Lung (tissue), 12 donors: ENCODE results near the gene MARK3. TPM values are rescaled to one million over a fixed set of nuclear protein-coding genes. Genes with fewer than 3 reads are reported as not detected.

Experiments used
- ATAC-seq: fragments of 200-7000 bp; cut with Tn5 transposase; one replicate; pipeline ENCODE4 v1.9.1; 2020; ENCODE audit warnings: moderate number of reproducible peaks; ENCODE audit not compliant: insufficient read depth, low FRiP score
- DNase-seq, 3 donors: peaks; one replicate each; pipeline ENCODE4 v3.0.0-alpha.2; 2013 to 2017
- H3K27ac ChIP-seq, 2 donors: one replicate each; pipeline ENCODE4 v1.5.1; 2013; ENCODE audit warnings: mild to moderate bottlenecking in 2 of 2, moderate library complexity in 2 of 2, control low read depth in 1 of 2, inconsistent platforms in 1 of 2, low read depth in 1 of 2, low read length in 1 of 2
- H3K27me3 ChIP-seq, 3 donors: one replicate each; pipeline ENCODE4 v1.5.1; 2013; ENCODE audit warnings: low read length in 2 of 3; ENCODE audit not compliant: control insufficient read depth in 3 of 3, insufficient read depth in 3 of 3
- H3K36me3 ChIP-seq, 4 donors: one replicate each; pipeline ENCODE4 v1.5.1; 2013; ENCODE audit warnings: low read length in 4 of 4, mild to moderate bottlenecking in 1 of 4, moderate library complexity in 1 of 4; ENCODE audit not compliant: control insufficient read depth in 4 of 4, insufficient read depth in 4 of 4
- H3K4me1 ChIP-seq, 5 donors: one replicate each; pipeline ENCODE4 v1.5.1; 2013; ENCODE audit warnings: low read length in 5 of 5, mild to moderate bottlenecking in 2 of 5, moderate library complexity in 1 of 5; ENCODE audit not compliant: control insufficient read depth in 5 of 5, insufficient read depth in 5 of 5
- H3K4me3 ChIP-seq: one replicate; pipeline ENCODE4 v1.5.1; 2013; ENCODE audit warnings: mild to moderate bottlenecking, control low read depth, moderate library complexity
- H3K9ac ChIP-seq, 2 donors: one replicate each; pipeline ENCODE4 v1.5.1; 2013; ENCODE audit warnings: low read length in 2 of 2, control low read depth in 1 of 2; ENCODE audit not compliant: insufficient read depth in 1 of 2
- H3K9me3 ChIP-seq, 4 donors: one replicate each; pipeline ENCODE4 v1.5.1; 2013; ENCODE audit warnings: low read length in 3 of 4, mild to moderate bottlenecking in 1 of 4, moderate library complexity in 1 of 4; ENCODE audit not compliant: control insufficient read depth in 4 of 4, insufficient read depth in 3 of 4
- CTCF ChIP-seq: IDR thresholded peaks from 2 replicates; pipeline ENCODE4 v1.5.1; 2012; ENCODE audit warnings: mild to moderate bottlenecking; ENCODE audit errors: control extremely low read depth, extremely low read depth
- WGBS, 2 donors: extraction: QIAGEN DNeasy Blood & Tissue Kit; methylation state at CpG; one replicate each; pipeline ENCODE4 v1.1.7; 2013; 5-methylcytosine and 5-hydroxymethylcytosine counted together
- polyA plus RNA-seq, 2 donors: library from polyadenylated mRNA; stranded (reverse); fragments of 200-250 nt; gene quantifications; one replicate each; pipeline ENCODE4 v1.2.1, GENCODE V29; 2013
- total RNA-seq, 2 donors: library from RNA; depleted of rRNA in 1 of 2; stranded (reverse); fragments of >200 nt in 1 of 2; gene quantifications; one replicate each; pipeline ENCODE4 v1.2.1, GENCODE V29; 2014 to 2021
- donor health status: control.
- donor health status: control.
- donor health status: Bipolar disorder and iron deficiency.
- donor health status: healthy.
- donor health status: DM: yes; HTN: yes; CAD: no.

MARK3 gene
- total and polyA plus RNA-seq, 4 donors: 56.2 to 177 (median 101) TPM

GRCh38 chr14:103528146-103528586, 143.0 kb downstream of the MARK3 start:
- 48 to 63% methylated on average over 10 of the region's 10 CpGs for WGBS, 2 donors
- Histone ChIP-seq H3K27ac (peak overlapping the region; percentile 87 to 96), H3K4me3 (peak overlapping the region; percentile 53), H3K9me3 (no peaks in the 10 kb centered on the region), H3K27me3 (no peaks in the 10 kb centered on the region), H3K4me1 (peaks cover 0 to 44% (median 14%) of the 10 kb centered on the region in 5 donors), H3K9ac (no peak overlapping the region), H3K36me3 (peaks cover 0 to 20% (median 4%) of the 10 kb centered on the region in 4 donors)
- peak; percentile 51 to 75 (median 68) for DNase-seq
- no peak for ATAC-seq
- no peak for TF ChIP-seq CTCF

GRCh38 chr14:103528587-103529382, 143.6 kb downstream of the MARK3 start, which contains the start of gene TRMT61A:
Gene TRMT61A, plus strand, starts transcription at chr14:103529196. Its CDS starts 783 bp downstream, at chr14:103529979.
- TF ChIP-seq CTCF: no peak
- peak within 1 kb of the TSS; percentile 87 to 96 for H3K27ac ChIP-seq
- peak within 1 kb of the TSS; percentile 91 for H3K4me3 ChIP-seq
- peak; percentile 95 to 97 (median 95) for DNase-seq
- no peaks in the 10 kb centered on the region for H3K27me3 ChIP-seq
- peaks cover 0 to 41% (median 14%) of the 10 kb centered on the region in 5 donors for H3K4me1 ChIP-seq
- H3K9ac ChIP-seq: peak within 1 kb of the TSS; percentile 26 to 59
- peak; percentile 86 for ATAC-seq
- WGBS, 2 donors: 2 to 5% methylated on average over 45 to 69 of the region's 70 CpGs
- no peaks in the 10 kb centered on the region for H3K9me3 ChIP-seq
- H3K36me3 ChIP-seq: peaks cover 0 to 25% (median 4%) of the 10 kb centered on the region in 4 donors

GRCh38 chr14:103529383-103530365, 144.5 kb downstream of the MARK3 start:
- WGBS, 2 donors: 52 to 56% methylated on average over 42 of the region's 42 CpGs
- Histone ChIP-seq H3K9ac (peak overlapping the region; percentile 26 to 59), H3K4me1 (peaks cover 0 to 38% (median 14%) of the 10 kb centered on the region in 5 donors), H3K27ac (peak overlapping the region; percentile 71 to 85), H3K4me3 (peak overlapping the region; percentile 91), H3K36me3 (peaks cover 0 to 34% (median 4%) of the 10 kb centered on the region in 4 donors), H3K9me3 (no peaks in the 10 kb centered on the region), H3K27me3 (no peaks in the 10 kb centered on the region)
- TF ChIP-seq CTCF: no peak
- DNase-seq: no peak
- peak; percentile 5 for ATAC-seq
